Measurements from ENCODE around the gene DMRTC2. TPM values are rescaled to one million over a fixed set of nuclear protein-coding genes. Genes with fewer than 3 reads are reported as not detected.

DMRTC2 gene
- total RNA-seq, 1 donor from 2014 or later = not detected

GRCh38 chr19:41897820-41898219 is 53.0 kb downstream of the DMRTC2 start:
- intact Hi-C loops (cut with micrococcal nuclease) = no loop called here
- DNase-seq = no peak
- H3K27ac ChIP-seq (replicated peaks) = no peak overlapping the region
- H3K9me3 ChIP-seq (replicated peaks) = no peaks in the 10 kb centered on the region
- no peaks in the 10 kb centered on the region for H3K27me3 ChIP-seq (ENCODE audit: low read depth)
- no peaks in the 10 kb centered on the region for H3K4me1 ChIP-seq
- no peak overlapping the region for H3K4me3 ChIP-seq
- peaks cover 80% of the 10 kb centered on the region for H3K36me3 ChIP-seq
- TF ChIP-seq CTCF (IDR thresholded peaks at IDR 0.05; ENCODE audit: borderline replicate concordance) = no peak

- Histone ChIP-seq H3K4me3 (no peak overlapping the region), H3K27me3 (ENCODE audit: low read depth) (no peaks in the 10 kb centered on the region), H3K4me1 (no peaks in the 10 kb centered on the region), H3K36me3 (peaks cover 84% of the 10 kb centered on the region), H3K27ac (replicated peaks) (no peak overlapping the region), H3K9me3 (replicated peaks) (no peaks in the 10 kb centered on the region)
- DNase-seq = no peak
- intact Hi-C loops (cut with micrococcal nuclease) = no loop called here
- TF ChIP-seq CTCF (IDR thresholded peaks at IDR 0.05; ENCODE audit: borderline replicate concordance) = no peak
These were observed 53.4 kb downstream of the DMRTC2 start for GRCh38 chr19:41898235-41898634.

Small RNAs within 50 kb of the gene (microRNA-seq; reads per million reads assigned to microRNA genes)
- not detected for gene MIR6797

Other genes with a start within 250 kb of the DMRTC2 start
- 0.25 TPM for gene CEACAM4, start 218.0 kb upstream of the DMRTC2 start, total RNA-seq
- 0.16 TPM for gene CEACAM7, start 156.8 kb upstream of the DMRTC2 start, total RNA-seq
- gene CEACAM5, start 136.4 kb upstream of the DMRTC2 start, total RNA-seq = 0.19 TPM
- gene CEACAM6, start 89.5 kb upstream of the DMRTC2 start, total RNA-seq = 0.11 TPM
- not detected for gene CEACAM3, start 48.5 kb upstream of the DMRTC2 start, total RNA-seq
- not detected for gene LYPD4, start 359 bp upstream of the DMRTC2 start, total RNA-seq
- gene RPS19, start 15.2 kb downstream of the DMRTC2 start, total RNA-seq = 611 TPM
- not detected for gene CD79A, start 32.2 kb downstream of the DMRTC2 start, total RNA-seq
- gene ARHGEF1, start 38.1 kb downstream of the DMRTC2 start, total RNA-seq = 28.3 TPM
- not detected for gene ERFL, start 83.4 kb downstream of the DMRTC2 start, total RNA-seq
- 56.7 TPM for gene RABAC1, start 114.3 kb downstream of the DMRTC2 start, total RNA-seq
- 375 TPM for gene ATP1A3, start 149.2 kb downstream of the DMRTC2 start, total RNA-seq
- 2.1 TPM for gene GRIK5, start 225.2 kb downstream of the DMRTC2 start, total RNA-seq
- gene ZNF574, start 231.1 kb downstream of the DMRTC2 start, total RNA-seq = 7.1 TPM